ENCODE data around the gene PTGR1. TPM values are rescaled to one million over a fixed set of nuclear protein-coding genes. Genes with fewer than 3 reads are reported as not detected.

The PTGR1 gene
- polyA plus RNA-seq: 45.1 to 66.0 TPM (median 65.6 TPM) in 3 replicates
- polyA plus RNA-seq (2011; ENCODE audit: low read depth): 39.4 TPM
- 57.8 and 68.0 TPM in 2 replicates for polyA plus RNA-seq (2011; cell fraction: cytosol; rRNA removed)
- 40.7 and 57.4 TPM in 2 replicates for polyA plus RNA-seq (2011; cell fraction: nucleus; rRNA removed)
- polyA plus RNA-seq (2012; ENCODE audit: low replicate concordance): 52.1 and 69.1 TPM in 2 replicates
- 5.6 to 33.0 TPM (median 18.8 TPM) in 3 replicates for polyA minus RNA-seq
- polyA minus RNA-seq (2011; cell fraction: cytosol; rRNA and poly(A)+ RNA removed): 25.5 TPM
- polyA minus RNA-seq (2011; cell fraction: nucleus; rRNA and poly(A)+ RNA removed): 11.0 and 22.5 TPM in 2 replicates

DNA sequence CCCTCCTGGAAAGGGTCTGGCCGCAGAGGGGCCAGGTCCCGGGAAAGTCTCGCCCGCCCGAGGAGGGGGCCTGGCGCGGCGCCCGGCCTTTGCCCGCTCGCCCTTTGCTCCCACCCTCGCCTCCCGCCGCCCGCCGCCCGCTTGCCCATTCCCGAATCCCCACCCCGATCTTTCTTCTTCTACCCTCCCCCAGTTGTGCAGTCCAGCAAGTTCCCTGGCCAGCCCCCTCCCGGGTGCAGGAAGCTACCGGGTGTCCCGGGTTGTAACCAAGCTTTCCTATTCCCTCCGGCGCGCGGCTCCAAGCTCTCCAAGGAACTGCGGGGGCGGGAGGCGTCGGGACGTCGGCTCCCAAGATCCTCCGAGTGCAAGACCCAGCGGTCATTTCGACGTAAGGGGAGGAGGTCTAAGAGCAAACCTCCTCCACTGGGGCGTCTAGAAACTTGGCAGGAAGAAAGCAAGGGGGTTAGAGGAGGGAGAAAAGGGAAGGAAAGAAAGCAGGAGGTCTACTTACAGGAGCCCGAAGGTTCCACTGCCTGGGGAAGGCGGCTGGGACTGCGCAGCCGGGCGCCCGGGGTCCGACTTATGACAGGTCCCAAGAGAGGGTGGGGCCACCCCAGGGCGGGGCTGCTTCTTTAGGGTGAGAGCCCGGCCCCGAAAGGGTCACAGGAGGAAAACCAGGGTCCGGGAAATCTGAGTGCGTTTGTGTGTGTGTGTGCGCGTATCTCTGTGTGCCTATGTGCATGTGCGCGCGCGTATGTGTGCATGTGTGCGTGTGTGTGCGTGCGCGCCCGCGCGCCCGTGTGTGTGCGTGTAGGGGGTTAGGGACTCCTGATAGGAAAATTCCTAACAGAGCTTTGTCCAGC is at the start of gene PTGR1:
TSS of gene PTGR1 (minus strand) at position 556 of the 863 bp plus-strand sequence. CDS start 2,225 bp downstream, outside the sequence.
- Histone ChIP-seq H3K36me3 (ENCODE audit: control insufficient read depth in 2 of 2, extremely low read depth in 1 of 2, insufficient read depth in 2 of 2, low read length in 2 of 2) (peaks cover 8 to 18% of the 10 kb centered on the region in 2 experiments), H3K9me3 (ENCODE audit: control insufficient read depth, low read depth, low read length) (no peaks in the 10 kb centered on the region), H3K4me2 (ENCODE audit: control insufficient read depth, extremely low read depth, insufficient read depth, low read depth, low read length) (peak within 1 kb of the TSS; percentile 94), H3K9ac (ENCODE audit: control insufficient read depth, extremely low read depth, insufficient read depth, low read length) (peak within 1 kb of the TSS; percentile 85), H4K20me1 (ENCODE audit: control insufficient read depth, extremely low read depth, insufficient read depth, low read length) (no peaks in the 10 kb centered on the region), H3K27me3 (ENCODE audit: control insufficient read depth, extremely low read depth, insufficient read depth, low read length) (no peaks in the 10 kb centered on the region), H3K4me1 (ENCODE audit: control insufficient read depth, extremely low read depth, insufficient read depth, low read length) (peaks cover 19% of the 10 kb centered on the region), H3K4me3 (ENCODE audit: control insufficient read depth in 2 of 3, extremely low read depth in 1 of 3, insufficient read depth in 2 of 3, low read depth in 1 of 3, low read length in 3 of 3) (peak within 1 kb of the TSS; percentile 63 to 96 (median 90)), H3K9me1 (ENCODE audit: control insufficient read depth, extremely low read depth, insufficient read depth, low read length) (no peaks in the 10 kb centered on the region), H3K27ac (ENCODE audit: control insufficient read depth, insufficient read depth, low read length) (peak within 1 kb of the TSS; percentile 81), H2AFZ (ENCODE audit: control insufficient read depth, low read length) (peak within 1 kb of the TSS; percentile 95), H3K79me2 (ENCODE audit: control insufficient read depth, insufficient read depth, low read length) (peaks cover 11% of the 10 kb centered on the region)
- no peak for FAIRE-seq
- TF ChIP-seq EZH2 (IDR thresholded peaks at IDR 0.05; ENCODE audit: low read length): no peak
- TF ChIP-seq, protein P1, sequence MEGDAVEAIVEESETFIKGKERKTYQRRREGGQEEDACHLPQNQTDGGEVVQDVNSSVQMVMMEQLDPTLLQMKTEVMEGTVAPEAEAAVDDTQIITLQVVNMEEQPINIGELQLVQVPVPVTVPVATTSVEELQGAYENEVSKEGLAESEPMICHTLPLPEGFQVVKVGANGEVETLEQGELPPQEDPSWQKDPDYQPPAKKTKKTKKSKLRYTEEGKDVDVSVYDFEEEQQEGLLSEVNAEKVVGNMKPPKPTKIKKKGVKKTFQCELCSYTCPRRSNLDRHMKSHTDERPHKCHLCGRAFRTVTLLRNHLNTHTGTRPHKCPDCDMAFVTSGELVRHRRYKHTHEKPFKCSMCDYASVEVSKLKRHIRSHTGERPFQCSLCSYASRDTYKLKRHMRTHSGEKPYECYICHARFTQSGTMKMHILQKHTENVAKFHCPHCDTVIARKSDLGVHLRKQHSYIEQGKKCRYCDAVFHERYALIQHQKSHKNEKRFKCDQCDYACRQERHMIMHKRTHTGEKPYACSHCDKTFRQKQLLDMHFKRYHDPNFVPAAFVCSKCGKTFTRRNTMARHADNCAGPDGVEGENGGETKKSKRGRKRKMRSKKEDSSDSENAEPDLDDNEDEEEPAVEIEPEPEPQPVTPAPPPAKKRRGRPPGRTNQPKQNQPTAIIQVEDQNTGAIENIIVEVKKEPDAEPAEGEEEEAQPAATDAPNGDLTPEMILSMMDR (optimal IDR thresholded peaks at IDR 0.05 in 1 of 3, IDR thresholded peaks at IDR 0.05 in 1 of 3, conservative IDR thresholded peaks at IDR 0.05 in 1 of 3; ENCODE audit: extremely low read depth in 1 of 3, insufficient read depth in 2 of 3, low read length in 3 of 3): no peak
- dilution Hi-C loops (cut with MboI; ENCODE audit: extremely low pct_ligation_motif_present, low sequenced_read_pairs): no loop called here
- peak; percentile 58 for DNase-seq (ENCODE audit: low read depth, low spot score)

DNA sequence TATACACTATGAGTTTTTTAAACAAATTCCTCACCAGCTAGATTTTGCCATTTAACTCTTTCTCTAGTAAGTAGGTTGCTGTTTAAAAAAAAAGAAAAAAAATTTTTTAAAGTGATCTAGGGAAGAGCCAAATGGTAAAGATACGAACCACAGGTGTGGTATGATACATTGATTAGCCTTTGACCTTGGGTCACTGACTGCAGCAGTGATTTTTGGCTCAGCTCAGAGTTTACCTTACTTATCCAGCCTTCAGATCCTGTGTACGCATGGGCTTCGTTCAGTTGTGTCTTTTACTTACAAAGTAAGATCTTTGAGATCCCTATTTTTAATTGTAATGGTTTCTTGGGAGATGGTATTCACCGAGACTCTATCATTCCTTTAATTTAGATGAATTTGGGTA is 49.6 kb upstream of the PTGR1 start:
- H3K79me2 ChIP-seq (ENCODE audit: control insufficient read depth, insufficient read depth, low read length): peaks cover 6% of the 10 kb centered on the region
- H3K27ac ChIP-seq (ENCODE audit: control insufficient read depth, insufficient read depth, low read length): no peak overlapping the region
- H3K36me3 ChIP-seq (ENCODE audit: control insufficient read depth in 2 of 2, extremely low read depth in 1 of 2, insufficient read depth in 2 of 2, low read length in 2 of 2): peaks cover 14 to 25% of the 10 kb centered on the region in 2 experiments
- FAIRE-seq (no peak), DNase-seq (ENCODE audit: low read depth, low spot score) (no peak)
- H3K4me2 ChIP-seq (ENCODE audit: control insufficient read depth, extremely low read depth, insufficient read depth, low read depth, low read length): no peak overlapping the region
- no peaks in the 10 kb centered on the region for H3K9me1 ChIP-seq (ENCODE audit: control insufficient read depth, extremely low read depth, insufficient read depth, low read length)
- H4K20me1 ChIP-seq (ENCODE audit: control insufficient read depth, extremely low read depth, insufficient read depth, low read length): no peaks in the 10 kb centered on the region
- H3K9me3 ChIP-seq (ENCODE audit: control insufficient read depth, low read depth, low read length): no peaks in the 10 kb centered on the region
- no peaks in the 10 kb centered on the region for H3K4me1 ChIP-seq (ENCODE audit: control insufficient read depth, extremely low read depth, insufficient read depth, low read length)
- TF ChIP-seq, protein P1 (optimal IDR thresholded peaks at IDR 0.05 in 1 of 3, IDR thresholded peaks at IDR 0.05 in 1 of 3, conservative IDR thresholded peaks at IDR 0.05 in 1 of 3; ENCODE audit: extremely low read depth in 1 of 3, insufficient read depth in 2 of 3, low read length in 3 of 3): no peak
- no peak for TF ChIP-seq EZH2 (IDR thresholded peaks at IDR 0.05; ENCODE audit: low read length)
- H3K4me3 ChIP-seq (ENCODE audit: control insufficient read depth in 2 of 3, extremely low read depth in 1 of 3, insufficient read depth in 2 of 3, low read depth in 1 of 3, low read length in 3 of 3): no peak overlapping the region
- no peak overlapping the region for H2AFZ ChIP-seq (ENCODE audit: control insufficient read depth, low read length)
- H3K27me3 ChIP-seq (ENCODE audit: control insufficient read depth, extremely low read depth, insufficient read depth, low read length): no peaks in the 10 kb centered on the region
- no peak overlapping the region for H3K9ac ChIP-seq (ENCODE audit: control insufficient read depth, extremely low read depth, insufficient read depth, low read length)
- dilution Hi-C loops (cut with MboI; ENCODE audit: extremely low pct_ligation_motif_present, low sequenced_read_pairs): no loop called here
